Measurements from ENCODE around the gene FOXD4.
"Not testable (repeated sequence)": the region's sequence is repeated elsewhere in the genome, so short reads cannot be mapped to it uniquely, and the experiment has no call there.

DNA sequence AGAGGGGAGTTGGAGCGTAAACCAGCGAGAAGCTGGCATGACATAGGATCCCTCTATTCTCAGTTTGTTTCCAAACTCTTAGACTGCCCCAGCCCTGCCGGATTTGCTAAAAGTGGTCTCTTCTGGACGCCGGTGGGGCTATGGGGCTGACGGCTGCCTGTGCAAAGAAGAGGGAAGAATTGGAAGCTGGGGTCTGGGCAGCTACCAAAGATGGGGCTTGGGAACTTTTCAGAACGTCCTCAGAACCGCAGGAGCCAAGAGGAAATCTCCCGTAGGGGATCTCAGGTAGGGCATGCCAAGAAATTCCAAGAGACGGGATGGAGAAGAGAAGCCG lies 3.1 kb downstream of the FOXD4 start:
- TF ChIP-seq, protein P1, sequence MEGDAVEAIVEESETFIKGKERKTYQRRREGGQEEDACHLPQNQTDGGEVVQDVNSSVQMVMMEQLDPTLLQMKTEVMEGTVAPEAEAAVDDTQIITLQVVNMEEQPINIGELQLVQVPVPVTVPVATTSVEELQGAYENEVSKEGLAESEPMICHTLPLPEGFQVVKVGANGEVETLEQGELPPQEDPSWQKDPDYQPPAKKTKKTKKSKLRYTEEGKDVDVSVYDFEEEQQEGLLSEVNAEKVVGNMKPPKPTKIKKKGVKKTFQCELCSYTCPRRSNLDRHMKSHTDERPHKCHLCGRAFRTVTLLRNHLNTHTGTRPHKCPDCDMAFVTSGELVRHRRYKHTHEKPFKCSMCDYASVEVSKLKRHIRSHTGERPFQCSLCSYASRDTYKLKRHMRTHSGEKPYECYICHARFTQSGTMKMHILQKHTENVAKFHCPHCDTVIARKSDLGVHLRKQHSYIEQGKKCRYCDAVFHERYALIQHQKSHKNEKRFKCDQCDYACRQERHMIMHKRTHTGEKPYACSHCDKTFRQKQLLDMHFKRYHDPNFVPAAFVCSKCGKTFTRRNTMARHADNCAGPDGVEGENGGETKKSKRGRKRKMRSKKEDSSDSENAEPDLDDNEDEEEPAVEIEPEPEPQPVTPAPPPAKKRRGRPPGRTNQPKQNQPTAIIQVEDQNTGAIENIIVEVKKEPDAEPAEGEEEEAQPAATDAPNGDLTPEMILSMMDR (optimal IDR thresholded peaks at IDR 0.05 in 1 of 3, IDR thresholded peaks at IDR 0.05 in 1 of 3, conservative IDR thresholded peaks at IDR 0.05 in 1 of 3; ENCODE audit: extremely low read depth in 1 of 3, insufficient read depth in 2 of 3, low read length in 3 of 3) = not testable (repeated sequence)
- TF ChIP-seq EZH2 (IDR thresholded peaks at IDR 0.05; ENCODE audit: low read length) = not testable (repeated sequence)

Data from keratinocyte (primary cell).